Measurements from ENCODE around the gene KRT86.
A peak's percentile ranks its signal among the peaks of the same experiment; 100 is the strongest.

Gene KRT86

GRCh38 chr12:52258335-52258901 lies 16.0 kb upstream of the KRT86 start:
- peaks cover 81% of the 10 kb centered on the region for H3K27me3 Mint-ChIP-seq (ENCODE audit: low read depth)
- TF ChIP-seq CTCF (IDR thresholded peaks at IDR 0.05; ENCODE audit: unreplicated experiment in 3 of 3): peak in 2 of 3 experiments; percentile 15 to 32
- no peaks in the 10 kb centered on the region for H3K36me3 Mint-ChIP-seq (ENCODE audit: low read depth)
- no peak overlapping the region for H3K4me3 Mint-ChIP-seq
- no peak overlapping the region for H3K27ac Mint-ChIP-seq
- peaks cover 9% of the 10 kb centered on the region for H3K9me3 Mint-ChIP-seq
- H3K4me1 Mint-ChIP-seq: peaks cover 26% of the 10 kb centered on the region

DNA sequence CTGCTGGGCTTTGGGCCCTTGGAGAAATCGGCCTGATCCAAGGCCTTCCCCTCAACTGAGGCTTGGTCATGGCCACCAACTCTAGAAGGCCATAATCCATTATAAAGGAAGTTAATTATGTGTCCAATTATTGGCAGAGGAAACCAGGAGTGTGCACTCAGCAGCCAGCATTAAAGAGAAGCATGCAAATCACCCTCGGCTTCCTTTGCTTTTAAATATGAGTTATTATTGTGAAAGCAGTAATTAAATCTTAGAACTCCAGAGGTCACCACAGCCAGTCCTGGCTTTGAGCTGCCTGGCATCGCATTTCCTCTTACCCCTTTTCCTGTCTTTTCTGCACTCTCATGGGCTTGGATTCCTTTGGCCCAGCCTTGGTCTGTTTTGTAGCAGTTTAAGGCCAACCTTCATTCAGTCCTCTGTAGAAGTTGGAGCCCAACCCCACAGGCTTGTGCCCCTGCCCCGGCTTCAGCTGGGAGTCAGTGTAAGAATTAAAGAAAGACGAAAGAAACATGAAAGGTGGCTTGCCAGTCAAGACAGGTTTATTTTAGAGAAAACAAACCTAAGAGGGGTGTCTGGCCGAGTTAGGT lies 14.7 kb upstream of the KRT86 start:
- no peak for TF ChIP-seq CTCF (IDR thresholded peaks at IDR 0.05; ENCODE audit: unreplicated experiment in 3 of 3)
- peaks cover 35% of the 10 kb centered on the region for H3K4me1 Mint-ChIP-seq
- peaks cover 77% of the 10 kb centered on the region for H3K27me3 Mint-ChIP-seq (ENCODE audit: low read depth)
- peak overlapping the region in 1 of 3 experiments; percentile 25 for H3K4me3 Mint-ChIP-seq
- peaks cover 9% of the 10 kb centered on the region for H3K9me3 Mint-ChIP-seq
- peak overlapping the region in 2 of 3 experiments; percentile 18 to 60 for H3K27ac Mint-ChIP-seq
- H3K36me3 Mint-ChIP-seq (ENCODE audit: low read depth): no peaks in the 10 kb centered on the region

- Mint-ChIP-seq H3K36me3 (ENCODE audit: low read depth) (no peaks in the 10 kb centered on the region), H3K27me3 (ENCODE audit: low read depth) (peaks cover 74% of the 10 kb centered on the region), H3K4me1 (peaks cover 40% of the 10 kb centered on the region), H3K27ac (peak overlapping the region in 2 of 3 experiments; percentile 18 to 60), H3K9me3 (peaks cover 9% of the 10 kb centered on the region), H3K4me3 (peak overlapping the region in 1 of 3 experiments; percentile 40)
- no peak for TF ChIP-seq CTCF (IDR thresholded peaks at IDR 0.05; ENCODE audit: unreplicated experiment in 3 of 3)
These were observed 13.9 kb upstream of the KRT86 start for GRCh38 chr12:52260361-52261207.

DNA sequence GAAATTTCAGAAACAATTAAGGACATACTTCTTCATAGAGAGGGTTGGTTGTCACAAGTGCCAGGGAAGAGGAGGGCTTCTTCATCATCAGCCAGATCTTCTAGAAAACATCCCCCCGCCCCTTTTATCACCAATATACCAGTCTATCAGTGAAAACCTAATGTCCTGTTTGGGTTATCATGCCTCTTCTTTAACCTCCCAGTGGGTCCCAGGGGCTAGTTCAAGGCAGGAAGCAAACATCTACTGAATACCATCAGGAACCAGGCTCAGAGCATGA lies 13.3 kb upstream of the KRT86 start:
- peak overlapping the region in 1 of 3 experiments; percentile 34 for H3K4me3 Mint-ChIP-seq

GRCh38 chr12:52262286-52262685 lies 12.2 kb upstream of the KRT86 start:
- no peaks in the 10 kb centered on the region for H3K36me3 Mint-ChIP-seq (ENCODE audit: low read depth)
- H3K27me3 Mint-ChIP-seq (ENCODE audit: low read depth): peaks cover 60% of the 10 kb centered on the region
- H3K9me3 Mint-ChIP-seq: peaks cover 9% of the 10 kb centered on the region
- H3K4me3 Mint-ChIP-seq: no peak overlapping the region
- TF ChIP-seq CTCF (IDR thresholded peaks at IDR 0.05; ENCODE audit: unreplicated experiment in 3 of 3): no peak
- H3K27ac Mint-ChIP-seq: no peak overlapping the region
- H3K4me1 Mint-ChIP-seq: peaks cover 44% of the 10 kb centered on the region

More for the DNA sequence above, 13.3 kb upstream of the KRT86 start:
- H3K36me3 Mint-ChIP-seq (ENCODE audit: low read depth): no peaks in the 10 kb centered on the region
- H3K4me1 Mint-ChIP-seq: peaks cover 44% of the 10 kb centered on the region
- peak overlapping the region in 1 of 3 experiments; percentile 60 for H3K27ac Mint-ChIP-seq
- H3K9me3 Mint-ChIP-seq: peaks cover 9% of the 10 kb centered on the region
- no peak for TF ChIP-seq CTCF (IDR thresholded peaks at IDR 0.05; ENCODE audit: unreplicated experiment in 3 of 3)
- peaks cover 71% of the 10 kb centered on the region for H3K27me3 Mint-ChIP-seq (ENCODE audit: low read depth)
